Neural cell (in vitro differentiated cells): ENCODE measurements around the gene SMKR1.

Source experiments
- EP300 ChIP-seq: fragments of 450-650 bp; conservative IDR thresholded peaks from 2 replicates; pipeline ENCODE4 v1.6.1; 2014; ENCODE audit warnings: antibody characterized with exemption, mild to moderate bottlenecking, moderate library complexity; ENCODE audit not compliant: poor library complexity, severe bottlenecking
- EZH2 ChIP-seq: fragments of 200-600, 300-800 bp; shearing (Covaris generic), sonication (generic); IDR thresholded peaks from 2 replicates; pipeline ENCODE4 v1.6.1; 2014; ENCODE audit warnings: antibody characterized with exemption, low read length, borderline replicate concordance, mild to moderate bottlenecking; ENCODE audit not compliant: insufficient read depth, poor library complexity, severe bottlenecking
- MXI1 ChIP-seq: fragments of 450-650 bp; conservative IDR thresholded peaks from 2 replicates; pipeline ENCODE4 v1.6.1; 2014; ENCODE audit warnings: antibody characterized with exemption, mild to moderate bottlenecking; ENCODE audit not compliant: poor library complexity, severe bottlenecking
- POLR2AphosphoS5 ChIP-seq: IDR thresholded peaks from 2 replicates; pipeline ENCODE4 v1.6.1; 2012
- RAD21 ChIP-seq: fragments of 450-650 bp; conservative IDR thresholded peaks from 2 replicates; pipeline ENCODE4 v1.6.1; 2014; ENCODE audit warnings: antibody characterized with exemption, mild to moderate bottlenecking, moderate library complexity
- SMC3 ChIP-seq: fragments of 450-650 bp; conservative IDR thresholded peaks from 2 replicates; pipeline ENCODE4 v1.6.1; 2014; ENCODE audit warnings: antibody characterized with exemption, mild to moderate bottlenecking, moderate library complexity; ENCODE audit not compliant: poor library complexity
- TAF1 ChIP-seq: IDR thresholded peaks from 2 replicates; pipeline ENCODE4 v1.6.1; 2012; ENCODE audit warnings: low read depth
- TF ChIP-seq, protein P1 (sequence below): fragments of 450-650 bp; IDR thresholded peaks from 2 replicates; pipeline ENCODE4 v1.5.1; 2014; ENCODE audit warnings: antibody characterized with exemption, mild to moderate bottlenecking, moderate library complexity; ENCODE audit not compliant: poor library complexity, severe bottlenecking
- TF ChIP-seq, protein P2 (sequence below): IDR thresholded peaks from 2 replicates; pipeline ENCODE4 v1.6.1; 2012; ENCODE audit warnings: borderline replicate concordance

DNA sequence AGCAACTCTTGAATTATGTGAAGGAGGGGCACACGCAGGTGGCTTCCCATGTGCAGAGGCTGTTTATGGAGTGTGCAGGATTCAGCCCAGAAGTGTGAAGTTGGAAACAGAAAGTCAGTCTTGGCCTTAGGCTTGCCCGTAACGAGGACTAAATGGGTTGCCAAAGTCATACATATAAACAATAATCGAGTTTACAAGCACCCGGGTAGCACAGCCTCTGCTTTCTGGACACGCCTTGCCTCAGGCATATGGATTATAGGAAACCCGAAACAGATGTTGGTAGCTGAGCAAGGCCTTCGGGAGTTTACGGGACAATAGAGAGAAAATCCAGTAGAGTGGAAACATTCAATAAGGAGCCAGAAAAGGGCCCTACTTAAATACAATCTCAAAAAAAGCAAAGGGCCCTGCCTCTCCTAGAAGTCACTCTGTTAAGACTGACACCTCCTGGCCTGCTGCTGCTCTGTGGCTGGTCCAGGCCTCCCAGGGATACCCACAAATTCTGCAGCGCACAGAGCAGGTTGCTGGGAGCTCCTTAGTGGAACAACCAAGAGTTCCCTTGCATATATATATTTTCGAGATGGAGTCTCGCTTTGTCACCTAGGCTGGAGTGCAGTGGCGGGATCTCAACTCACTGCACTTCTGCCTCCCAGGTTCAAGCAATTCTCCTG is 48.5 kb downstream of the SMKR1 start:
- TF ChIP-seq RAD21 (no peak), EP300 (no peak), SMC3 (no peak), EZH2 (no peak), TAF1 (no peak), POLR2AphosphoS5 (no peak), MXI1 (no peak)
- TF ChIP-seq, protein P1, sequence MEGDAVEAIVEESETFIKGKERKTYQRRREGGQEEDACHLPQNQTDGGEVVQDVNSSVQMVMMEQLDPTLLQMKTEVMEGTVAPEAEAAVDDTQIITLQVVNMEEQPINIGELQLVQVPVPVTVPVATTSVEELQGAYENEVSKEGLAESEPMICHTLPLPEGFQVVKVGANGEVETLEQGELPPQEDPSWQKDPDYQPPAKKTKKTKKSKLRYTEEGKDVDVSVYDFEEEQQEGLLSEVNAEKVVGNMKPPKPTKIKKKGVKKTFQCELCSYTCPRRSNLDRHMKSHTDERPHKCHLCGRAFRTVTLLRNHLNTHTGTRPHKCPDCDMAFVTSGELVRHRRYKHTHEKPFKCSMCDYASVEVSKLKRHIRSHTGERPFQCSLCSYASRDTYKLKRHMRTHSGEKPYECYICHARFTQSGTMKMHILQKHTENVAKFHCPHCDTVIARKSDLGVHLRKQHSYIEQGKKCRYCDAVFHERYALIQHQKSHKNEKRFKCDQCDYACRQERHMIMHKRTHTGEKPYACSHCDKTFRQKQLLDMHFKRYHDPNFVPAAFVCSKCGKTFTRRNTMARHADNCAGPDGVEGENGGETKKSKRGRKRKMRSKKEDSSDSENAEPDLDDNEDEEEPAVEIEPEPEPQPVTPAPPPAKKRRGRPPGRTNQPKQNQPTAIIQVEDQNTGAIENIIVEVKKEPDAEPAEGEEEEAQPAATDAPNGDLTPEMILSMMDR, result no peak
- TF ChIP-seq, protein P2, sequence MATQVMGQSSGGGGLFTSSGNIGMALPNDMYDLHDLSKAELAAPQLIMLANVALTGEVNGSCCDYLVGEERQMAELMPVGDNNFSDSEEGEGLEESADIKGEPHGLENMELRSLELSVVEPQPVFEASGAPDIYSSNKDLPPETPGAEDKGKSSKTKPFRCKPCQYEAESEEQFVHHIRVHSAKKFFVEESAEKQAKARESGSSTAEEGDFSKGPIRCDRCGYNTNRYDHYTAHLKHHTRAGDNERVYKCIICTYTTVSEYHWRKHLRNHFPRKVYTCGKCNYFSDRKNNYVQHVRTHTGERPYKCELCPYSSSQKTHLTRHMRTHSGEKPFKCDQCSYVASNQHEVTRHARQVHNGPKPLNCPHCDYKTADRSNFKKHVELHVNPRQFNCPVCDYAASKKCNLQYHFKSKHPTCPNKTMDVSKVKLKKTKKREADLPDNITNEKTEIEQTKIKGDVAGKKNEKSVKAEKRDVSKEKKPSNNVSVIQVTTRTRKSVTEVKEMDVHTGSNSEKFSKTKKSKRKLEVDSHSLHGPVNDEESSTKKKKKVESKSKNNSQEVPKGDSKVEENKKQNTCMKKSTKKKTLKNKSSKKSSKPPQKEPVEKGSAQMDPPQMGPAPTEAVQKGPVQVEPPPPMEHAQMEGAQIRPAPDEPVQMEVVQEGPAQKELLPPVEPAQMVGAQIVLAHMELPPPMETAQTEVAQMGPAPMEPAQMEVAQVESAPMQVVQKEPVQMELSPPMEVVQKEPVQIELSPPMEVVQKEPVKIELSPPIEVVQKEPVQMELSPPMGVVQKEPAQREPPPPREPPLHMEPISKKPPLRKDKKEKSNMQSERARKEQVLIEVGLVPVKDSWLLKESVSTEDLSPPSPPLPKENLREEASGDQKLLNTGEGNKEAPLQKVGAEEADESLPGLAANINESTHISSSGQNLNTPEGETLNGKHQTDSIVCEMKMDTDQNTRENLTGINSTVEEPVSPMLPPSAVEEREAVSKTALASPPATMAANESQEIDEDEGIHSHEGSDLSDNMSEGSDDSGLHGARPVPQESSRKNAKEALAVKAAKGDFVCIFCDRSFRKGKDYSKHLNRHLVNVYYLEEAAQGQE, result no peak
